ENCODE data around the gene ZSCAN21.

- no peak for TF ChIP-seq CTCF (IDR thresholded peaks at IDR 0.05)
- no peak for TF ChIP-seq POLR2A (IDR thresholded peaks at IDR 0.05)
These were observed 41.2 kb downstream of the ZSCAN21 start for GRCh38 chr7:100090527-100091410.

Data from heart left ventricle (tissue), 13 donors.